SW480 (cell line): ENCODE measurements around the gene TOMM70.

Source experiments
- DNase-seq: peaks from one replicate; pipeline ENCODE4 v3.0.0-alpha.2; 2016; ENCODE audit warnings: low spot score

TOMM70 gene

GRCh38 chr3:100325827-100326226 is 75.1 kb downstream of the TOMM70 start:
- no peak for DNase-seq

GRCh38 chr3:100324044-100324443 is 76.8 kb downstream of the TOMM70 start:
- DNase-seq: no peak

DNA sequence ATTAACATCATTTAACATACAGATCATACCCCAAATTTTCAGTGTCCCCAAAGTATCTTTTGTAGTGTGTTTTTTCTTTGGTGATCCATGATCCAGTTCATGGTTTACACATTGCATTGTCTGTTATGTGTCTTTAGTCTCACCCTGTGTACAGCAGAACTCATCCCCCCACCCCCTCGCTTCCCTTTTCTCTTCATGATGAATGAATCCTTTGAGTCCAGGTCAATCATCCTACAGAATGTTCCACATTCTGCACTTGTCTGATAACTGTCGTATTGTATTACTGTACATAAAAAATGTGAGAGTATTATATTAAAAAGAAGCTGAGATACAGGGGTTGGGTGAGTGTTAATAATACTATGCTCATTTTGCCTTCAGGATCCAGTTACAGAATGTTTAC is 80.9 kb downstream of the TOMM70 start:
- no peak for DNase-seq

DNA sequence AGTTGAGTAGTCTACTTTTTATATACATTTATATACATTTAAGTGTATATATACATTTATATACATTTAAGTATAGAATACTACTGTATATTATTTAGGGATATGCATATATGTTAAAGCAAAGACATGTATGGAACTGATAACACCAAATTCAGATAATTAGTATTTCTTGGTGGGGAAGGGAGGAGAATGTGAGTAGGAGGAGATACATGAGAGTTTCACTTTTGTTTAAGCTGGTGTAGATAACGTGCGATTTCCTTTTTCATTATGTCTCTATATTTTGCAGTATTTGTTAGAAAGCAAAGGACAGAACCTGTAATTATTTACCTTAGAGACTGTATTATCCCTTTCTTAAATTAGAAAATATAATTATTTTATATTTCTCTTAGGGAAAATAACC is 83.0 kb downstream of the TOMM70 start:
- no peak for DNase-seq

- peak; percentile 46 for DNase-seq
Measured at GRCh38 chr3:100316641-100317069, 84.2 kb downstream of the TOMM70 start.
